Astrocyte (in vitro differentiated cells and primary cell): ENCODE data around the gene GLS. TPM values are rescaled to one million over a fixed set of nuclear protein-coding genes. Genes with fewer than 3 reads are reported as not detected.

Source experiments
- DNase-seq: peaks from one replicate; pipeline ENCODE4 v3.0.0-alpha.2; 2010; ENCODE audit warnings: low read depth
- FAIRE-seq: peaks from 2 replicates; lab custom pipeline; 2011; peaks lifted over from hg19 to GRCh38; lab: Jason Lieb, UNC
- H2AFZ ChIP-seq: 2 replicates; pipeline ENCODE4 v1.6.0; 2012; ENCODE audit warnings: low read depth, low read length, inconsistent platforms
- H3K27ac ChIP-seq: 2 replicates; pipeline ENCODE4 v1.5.1; 2011; ENCODE audit warnings: low read depth, low read length, inconsistent platforms
- H3K27me3 ChIP-seq: 2 replicates; pipeline ENCODE4 v1.6.0; 2011; ENCODE audit warnings: low read length, inconsistent platforms; ENCODE audit not compliant: insufficient read depth
- H3K36me3 ChIP-seq: 2 replicates; pipeline ENCODE4 v1.5.1; 2011; ENCODE audit warnings: low read length, inconsistent platforms; ENCODE audit not compliant: insufficient read depth
- H3K4me1 ChIP-seq: 2 replicates; pipeline ENCODE4 v1.5.1; 2011; ENCODE audit warnings: low read length, inconsistent platforms; ENCODE audit not compliant: insufficient read depth
- H3K4me2 ChIP-seq: 2 replicates; pipeline ENCODE4 v1.6.0; 2012; ENCODE audit warnings: low read length, inconsistent platforms
- H3K4me3 ChIP-seq: 2 replicates; pipeline ENCODE4 v1.5.1; 2011; ENCODE audit warnings: low read depth, mild to moderate bottlenecking, low read length, inconsistent platforms; ENCODE audit not compliant: insufficient read depth
- H3K79me2 ChIP-seq: 2 replicates; pipeline ENCODE4 v1.6.0; 2012; ENCODE audit warnings: mild to moderate bottlenecking, low read length, inconsistent platforms; ENCODE audit not compliant: insufficient read depth
- H3K9ac ChIP-seq: 2 replicates; pipeline ENCODE4 v1.6.0; 2012; ENCODE audit warnings: mild to moderate bottlenecking, low read length, inconsistent platforms
- H3K9me3 ChIP-seq: 2 replicates; pipeline ENCODE4 v1.5.1; 2012; ENCODE audit warnings: low read depth, mild to moderate bottlenecking, low read length, inconsistent platforms; ENCODE audit not compliant: insufficient read depth
- H4K20me1 ChIP-seq: 2 replicates; pipeline ENCODE4 v1.6.0; 2012; ENCODE audit warnings: low read length, inconsistent platforms; ENCODE audit not compliant: insufficient read depth
- H3K27ac Mint-ChIP-seq: one replicate; pipeline ENCODE4 v1.8.0; 2021; ENCODE audit warnings: mild to moderate bottlenecking, mixed read lengths; ENCODE audit not compliant: unreplicated experiment
- H3K27me3 Mint-ChIP-seq: one replicate; pipeline ENCODE4 v1.8.0; 2021; ENCODE audit warnings: low read depth, mixed read lengths; ENCODE audit not compliant: unreplicated experiment
- H3K36me3 Mint-ChIP-seq: one replicate; pipeline ENCODE4 v1.8.0; 2021; ENCODE audit warnings: low read depth, mixed read lengths; ENCODE audit not compliant: unreplicated experiment
- H3K4me1 Mint-ChIP-seq: one replicate; pipeline ENCODE4 v1.8.0; 2021; ENCODE audit warnings: low read depth, mixed read lengths; ENCODE audit not compliant: unreplicated experiment
- H3K4me3 Mint-ChIP-seq: one replicate; pipeline ENCODE4 v1.8.0; 2021; ENCODE audit warnings: mild to moderate bottlenecking, moderate library complexity, mixed read lengths; ENCODE audit not compliant: unreplicated experiment
- H3K9me3 Mint-ChIP-seq: one replicate; pipeline ENCODE4 v1.8.0; 2021; ENCODE audit warnings: mild to moderate bottlenecking, mixed read lengths; ENCODE audit not compliant: unreplicated experiment
- EZH2 ChIP-seq: IDR thresholded peaks from 2 replicates; pipeline ENCODE4 v1.6.1; 2012; ENCODE audit warnings: mild to moderate bottlenecking, low read length, inconsistent platforms; ENCODE audit not compliant: insufficient read depth
- total RNA-seq: library from RNA; stranded (reverse); gene quantifications from 2 replicates; pipeline ENCODE4 v1.2.1, GENCODE V29; 2021
- TF ChIP-seq, protein P1 (sequence below): IDR thresholded peaks from 2 replicates; pipeline ENCODE4 v1.5.1; 2011; ENCODE audit warnings: low read depth, mild to moderate bottlenecking, inconsistent platforms, low read length, moderate library complexity; ENCODE audit not compliant: insufficient read depth

GLS gene
- total RNA-seq, 1 donor from 2014 or later, result 189 TPM

DNA sequence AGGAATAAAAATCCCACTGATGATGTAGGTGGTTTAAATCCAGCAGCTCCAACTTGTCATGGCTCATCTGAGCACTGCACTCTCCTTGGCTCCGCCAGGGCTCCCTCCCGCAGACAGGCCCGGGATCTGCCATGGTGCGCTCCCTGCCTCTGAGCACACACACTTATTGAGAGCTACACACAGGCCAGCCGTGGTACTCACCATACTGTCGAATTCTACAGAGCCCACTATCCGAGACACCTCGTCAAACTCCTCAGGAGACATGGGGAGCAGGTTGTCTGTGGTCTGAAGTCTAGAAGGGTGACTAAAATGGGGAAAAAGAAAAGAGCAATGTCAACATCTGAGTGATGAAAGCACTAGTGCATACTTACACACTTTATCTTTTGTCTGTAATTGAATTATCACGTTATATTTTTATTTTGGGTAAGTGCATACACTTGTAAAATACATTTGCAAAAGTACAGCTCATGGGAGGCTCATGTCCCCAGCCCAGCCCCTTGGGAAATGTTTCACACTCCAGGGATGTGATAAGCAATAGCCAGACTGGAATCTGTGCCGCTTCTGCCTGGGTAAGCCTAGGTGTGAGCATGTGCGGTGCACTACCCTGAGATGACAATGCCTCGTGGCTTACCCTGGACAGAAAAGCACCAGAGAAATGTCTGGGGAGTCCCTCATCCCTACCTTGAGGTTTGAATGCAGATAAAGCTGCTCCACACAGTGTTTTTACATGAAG lies 94.2 kb downstream of the GLS start:
- FAIRE-seq, result no peak
- no peak for TF ChIP-seq EZH2
- TF ChIP-seq, protein P1, sequence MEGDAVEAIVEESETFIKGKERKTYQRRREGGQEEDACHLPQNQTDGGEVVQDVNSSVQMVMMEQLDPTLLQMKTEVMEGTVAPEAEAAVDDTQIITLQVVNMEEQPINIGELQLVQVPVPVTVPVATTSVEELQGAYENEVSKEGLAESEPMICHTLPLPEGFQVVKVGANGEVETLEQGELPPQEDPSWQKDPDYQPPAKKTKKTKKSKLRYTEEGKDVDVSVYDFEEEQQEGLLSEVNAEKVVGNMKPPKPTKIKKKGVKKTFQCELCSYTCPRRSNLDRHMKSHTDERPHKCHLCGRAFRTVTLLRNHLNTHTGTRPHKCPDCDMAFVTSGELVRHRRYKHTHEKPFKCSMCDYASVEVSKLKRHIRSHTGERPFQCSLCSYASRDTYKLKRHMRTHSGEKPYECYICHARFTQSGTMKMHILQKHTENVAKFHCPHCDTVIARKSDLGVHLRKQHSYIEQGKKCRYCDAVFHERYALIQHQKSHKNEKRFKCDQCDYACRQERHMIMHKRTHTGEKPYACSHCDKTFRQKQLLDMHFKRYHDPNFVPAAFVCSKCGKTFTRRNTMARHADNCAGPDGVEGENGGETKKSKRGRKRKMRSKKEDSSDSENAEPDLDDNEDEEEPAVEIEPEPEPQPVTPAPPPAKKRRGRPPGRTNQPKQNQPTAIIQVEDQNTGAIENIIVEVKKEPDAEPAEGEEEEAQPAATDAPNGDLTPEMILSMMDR, result no peak
- Mint-ChIP-seq H3K4me3 (no peak overlapping the region), H3K9me3 (no peaks in the 10 kb centered on the region), H3K27ac (peak overlapping the region; percentile 77), H3K4me1 (peaks cover 34% of the 10 kb centered on the region), H3K27me3 (no peaks in the 10 kb centered on the region), H3K36me3 (peaks cover 50% of the 10 kb centered on the region)
- Histone ChIP-seq H4K20me1 (peaks cover 7% of the 10 kb centered on the region), H2AFZ (no peak overlapping the region), H3K9ac (no peak overlapping the region), H3K4me2 (no peak overlapping the region), H3K79me2 (no peaks in the 10 kb centered on the region), H3K36me3 (peaks cover 78% of the 10 kb centered on the region), H3K4me3 (no peak overlapping the region), H3K27ac (no peak overlapping the region), H3K9me3 (no peaks in the 10 kb centered on the region), H3K4me1 (peaks cover 11% of the 10 kb centered on the region), H3K27me3 (no peaks in the 10 kb centered on the region)
- no peak for DNase-seq

DNA sequence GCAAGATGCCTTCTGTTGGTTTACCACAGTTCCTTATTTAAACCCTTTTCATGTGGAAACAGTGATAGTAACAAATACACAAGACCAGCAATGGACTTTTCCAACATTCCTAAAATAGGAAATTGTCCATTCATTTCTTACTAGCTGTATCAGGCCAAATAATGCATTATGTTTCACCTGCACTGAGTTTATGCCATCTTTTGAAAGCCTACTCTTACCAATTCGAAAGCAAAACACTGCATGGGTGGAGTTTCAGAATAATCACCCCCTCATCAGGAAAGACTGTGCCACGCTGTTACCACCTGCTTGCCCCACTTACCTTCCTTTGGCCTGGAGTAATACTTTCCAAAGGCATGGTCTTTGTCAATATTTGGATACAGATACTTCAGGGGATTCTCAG lies 95.9 kb downstream of the GLS start:
- peaks cover 44% of the 10 kb centered on the region for H3K36me3 Mint-ChIP-seq

More for the DNA sequence above, 95.9 kb downstream of the GLS start:
- no peak overlapping the region for H3K9ac ChIP-seq
- no peaks in the 10 kb centered on the region for H3K27me3 Mint-ChIP-seq
- H3K27me3 ChIP-seq, result no peaks in the 10 kb centered on the region
- peaks cover 19% of the 10 kb centered on the region for H4K20me1 ChIP-seq
- no peaks in the 10 kb centered on the region for H3K79me2 ChIP-seq
- TF ChIP-seq, protein P1, result no peak
- no peak for TF ChIP-seq EZH2
- no peak overlapping the region for H3K4me2 ChIP-seq
- FAIRE-seq (no peak), DNase-seq (no peak)
- peaks cover 50% of the 10 kb centered on the region for H3K4me1 Mint-ChIP-seq
- no peaks in the 10 kb centered on the region for H3K9me3 ChIP-seq
- no peaks in the 10 kb centered on the region for H3K9me3 Mint-ChIP-seq
- H3K4me1 ChIP-seq, result peaks cover 20% of the 10 kb centered on the region
- no peak overlapping the region for H2AFZ ChIP-seq
- H3K36me3 ChIP-seq, result peaks cover 72% of the 10 kb centered on the region
- no peak overlapping the region for H3K27ac ChIP-seq
- H3K4me3 Mint-ChIP-seq, result no peak overlapping the region
- H3K4me3 ChIP-seq, result no peak overlapping the region
- peak overlapping the region; percentile 58 for H3K27ac Mint-ChIP-seq
